Activated T-cell treated with anti-CD3 and anti-CD28 coated beads for 1 hour (primary cell): ENCODE results near the gene SLC22A23.

Source experiments
- DNase-seq: peaks from one replicate; pipeline ENCODE4 v3.0.0-alpha.2; 2020; ENCODE audit warnings: low read depth

The SLC22A23 gene

DNA sequence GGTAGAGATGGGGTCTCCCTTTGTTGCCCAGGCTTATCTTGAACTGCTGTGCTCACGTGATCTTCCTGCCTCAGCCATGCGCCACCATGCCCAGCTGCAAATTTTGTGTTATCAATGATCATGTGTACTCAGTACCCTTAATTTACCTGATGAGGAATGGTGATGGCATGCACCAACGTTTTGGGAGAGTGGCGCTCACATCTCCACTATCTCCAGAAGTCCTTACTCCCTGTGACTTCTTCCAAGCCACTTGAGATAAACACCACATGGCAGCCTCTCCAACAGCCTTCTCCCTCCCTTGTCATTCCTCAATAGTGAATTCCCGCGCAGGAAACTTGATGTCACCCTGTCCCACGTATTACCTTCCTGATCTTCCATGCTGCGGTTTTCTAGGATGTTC, 140.0 kb downstream of the SLC22A23 start:
- no peak for DNase-seq

DNA sequence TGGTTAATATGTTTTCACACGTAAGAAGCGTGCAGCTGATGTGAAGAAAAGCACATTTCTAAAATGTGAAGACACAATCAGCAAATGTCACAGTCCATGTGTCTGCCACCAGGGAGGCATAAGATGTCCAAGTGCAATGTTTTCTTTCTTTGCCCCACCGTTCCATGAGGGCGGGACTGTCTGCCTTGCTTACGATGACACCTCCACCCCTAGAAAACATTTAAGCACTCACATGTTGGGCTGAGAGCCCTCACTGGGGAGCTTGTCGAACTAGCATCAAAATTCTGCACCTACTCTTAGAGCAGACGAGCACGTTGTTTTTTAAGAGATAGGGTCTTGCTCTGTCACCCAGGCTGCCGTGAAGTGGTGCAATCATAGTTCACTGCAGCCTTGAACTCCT, 140.5 kb downstream of the SLC22A23 start:
- no peak for DNase-seq

DNA sequence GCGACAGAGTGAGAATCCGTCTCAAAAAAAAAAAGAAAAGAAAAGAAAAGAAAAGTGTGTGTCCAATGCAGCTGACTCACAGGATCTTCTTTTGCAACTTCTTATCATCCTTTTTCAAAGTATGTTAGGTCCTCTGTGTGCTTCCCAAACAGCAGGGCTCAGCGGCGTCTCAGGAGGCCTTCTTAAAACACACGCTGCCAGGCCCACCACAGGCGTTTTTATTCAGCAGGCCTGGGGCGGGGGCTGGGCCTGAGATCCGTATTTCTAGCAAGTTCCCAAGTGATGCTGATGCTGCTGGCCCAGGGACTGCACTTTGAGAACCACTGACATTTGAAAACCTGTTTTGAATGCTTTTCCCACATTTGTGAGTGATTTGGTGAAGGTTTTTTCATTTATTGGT, 141.0 kb downstream of the SLC22A23 start:
- no peak for DNase-seq

DNA sequence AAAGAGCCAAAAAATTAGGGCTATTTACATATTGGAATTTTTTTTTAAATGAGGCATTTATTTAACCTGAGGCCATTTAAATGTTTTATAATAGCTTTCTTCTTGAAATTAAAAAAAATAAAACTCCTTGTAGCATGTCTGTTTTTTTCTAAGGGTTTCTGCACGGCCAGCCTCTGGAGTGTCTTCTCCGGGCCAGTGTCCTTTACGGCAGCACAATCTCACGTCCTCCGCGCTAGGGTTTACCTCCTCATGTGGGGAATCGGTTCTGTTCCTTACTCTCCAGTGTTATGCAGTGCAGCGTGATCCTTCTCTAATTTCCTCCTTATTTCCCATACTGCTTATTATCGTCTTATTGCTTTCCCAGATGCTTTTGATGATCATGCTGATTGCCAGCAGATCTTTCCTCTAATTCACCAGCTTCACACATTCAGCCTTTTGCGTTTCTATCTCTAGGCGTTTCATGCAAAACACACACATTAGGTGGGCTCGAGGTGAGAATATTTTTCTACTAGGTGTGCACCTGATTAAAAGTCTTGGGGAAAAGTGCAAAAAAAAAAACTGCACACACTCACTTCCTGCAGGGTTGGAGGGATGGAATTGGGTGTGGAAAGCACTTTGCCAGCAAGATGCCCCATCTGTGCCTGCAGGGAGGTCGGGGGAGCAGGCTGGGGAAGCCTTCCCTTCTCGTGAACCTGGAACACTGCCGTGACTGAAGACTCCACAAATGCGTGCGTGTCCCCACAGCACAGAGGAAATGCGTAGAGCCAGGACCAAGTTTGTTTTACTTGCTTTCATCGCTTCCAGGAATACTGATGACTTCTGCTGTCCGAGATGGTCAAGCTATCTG, 142.0 kb downstream of the SLC22A23 start:
- DNase-seq: no peak

DNA sequence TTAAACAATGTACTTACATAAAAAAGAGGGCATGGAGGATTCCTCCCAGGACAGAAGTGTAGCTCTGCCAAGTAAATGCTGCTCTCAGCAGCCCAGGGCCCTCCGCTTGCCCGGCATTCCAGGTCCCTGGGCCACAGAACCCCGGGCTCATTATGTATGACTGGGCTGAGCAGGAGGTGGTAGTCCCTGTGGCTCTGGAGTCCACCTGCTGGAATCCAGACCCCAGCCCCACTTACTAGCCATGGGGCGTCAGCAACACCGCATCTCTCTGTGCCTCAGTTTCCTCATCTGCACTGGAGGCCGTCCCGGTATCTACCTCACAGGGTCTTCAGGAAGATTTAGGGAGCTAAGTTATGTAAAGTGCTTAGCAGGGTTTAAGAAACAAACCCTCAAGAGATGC, 142.7 kb downstream of the SLC22A23 start:
- no peak for DNase-seq

DNA sequence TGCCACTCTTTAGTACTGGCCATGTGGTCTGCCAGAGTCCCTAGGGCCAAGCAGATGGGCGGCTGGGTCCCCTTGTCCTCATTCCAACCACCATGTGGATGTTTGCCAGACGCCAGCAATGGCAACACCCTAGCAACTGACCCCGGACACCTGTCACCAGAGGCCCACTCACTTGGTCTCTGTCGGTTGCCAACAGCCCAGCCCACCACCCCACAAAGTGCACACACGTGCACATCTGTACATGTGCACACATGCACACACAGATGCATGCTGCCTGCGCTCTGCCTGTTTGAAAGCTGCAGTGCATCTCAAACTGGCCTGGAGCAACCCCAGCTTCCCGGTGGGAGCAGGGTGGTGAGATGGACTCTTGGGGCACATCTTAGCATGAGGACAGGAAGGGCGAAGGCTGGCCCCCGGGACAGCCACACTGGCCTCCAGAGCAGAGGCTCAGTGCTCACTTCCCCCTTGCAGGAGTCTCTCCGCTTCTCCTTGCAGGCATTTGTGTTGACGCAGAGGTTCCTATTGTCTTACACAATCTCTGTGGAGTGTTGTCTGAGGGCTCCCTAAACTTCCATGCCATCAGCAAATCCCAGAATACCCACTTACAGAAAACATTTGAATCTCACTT, 144.1 kb downstream of the SLC22A23 start:
- no peak for DNase-seq

DNA sequence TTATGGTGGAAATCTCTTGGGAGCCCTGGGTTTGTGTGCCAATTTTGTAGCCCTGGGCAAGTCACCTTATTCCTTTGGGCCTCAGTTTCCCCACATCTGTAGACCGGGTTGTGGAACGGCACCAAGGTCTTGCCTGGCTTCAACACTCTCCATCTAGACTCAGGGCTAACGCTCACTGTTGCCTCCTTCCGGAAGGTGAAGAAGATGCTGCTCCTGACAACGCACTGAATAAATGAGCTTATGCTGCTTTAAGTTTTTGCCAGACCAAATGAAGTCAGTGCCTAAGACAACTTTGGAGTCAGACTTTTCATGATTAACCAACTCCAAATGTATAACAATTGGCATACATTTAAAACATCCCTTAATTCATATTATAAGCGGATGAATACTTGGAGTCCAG, 145.0 kb downstream of the SLC22A23 start:
- DNase-seq: no peak

DNA sequence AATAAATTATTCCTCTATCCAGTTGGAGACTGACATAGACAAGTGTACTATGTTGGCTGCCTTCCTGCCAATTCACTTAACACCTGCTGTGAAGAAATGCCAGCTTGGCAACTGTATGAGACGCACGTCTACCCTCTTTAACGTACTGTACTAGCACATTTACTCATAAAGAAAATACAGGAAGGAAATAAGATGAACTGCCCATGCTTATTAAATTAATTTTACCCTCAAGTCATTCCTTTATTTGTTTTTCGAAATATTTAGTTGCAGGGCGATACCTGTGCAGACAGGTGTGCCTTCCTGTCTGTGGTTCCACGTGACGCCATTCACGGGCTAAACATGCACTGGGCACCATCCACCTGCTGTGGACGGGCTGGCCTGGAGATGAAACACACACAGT, 146.1 kb downstream of the SLC22A23 start:
- no peak for DNase-seq

DNA sequence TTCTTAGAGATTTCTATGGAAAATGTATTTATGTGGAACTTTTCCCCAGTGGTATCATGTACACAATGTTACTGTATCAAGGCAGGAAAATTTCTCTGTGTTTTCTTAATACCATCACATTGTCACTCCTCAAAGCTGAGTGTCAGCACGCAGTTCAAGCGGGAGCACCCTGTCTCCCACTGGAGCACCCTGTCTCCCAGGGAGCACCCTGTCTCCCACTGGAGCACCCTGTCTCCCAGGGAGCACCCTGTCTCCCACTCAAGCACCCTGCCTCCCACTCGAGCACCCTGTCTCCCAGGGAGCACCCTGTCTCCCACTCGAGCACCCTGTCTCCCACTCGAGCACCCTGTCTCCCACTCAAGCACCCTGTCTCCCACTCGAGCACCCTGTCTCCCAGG, 146.8 kb downstream of the SLC22A23 start:
- no peak for DNase-seq

DNA sequence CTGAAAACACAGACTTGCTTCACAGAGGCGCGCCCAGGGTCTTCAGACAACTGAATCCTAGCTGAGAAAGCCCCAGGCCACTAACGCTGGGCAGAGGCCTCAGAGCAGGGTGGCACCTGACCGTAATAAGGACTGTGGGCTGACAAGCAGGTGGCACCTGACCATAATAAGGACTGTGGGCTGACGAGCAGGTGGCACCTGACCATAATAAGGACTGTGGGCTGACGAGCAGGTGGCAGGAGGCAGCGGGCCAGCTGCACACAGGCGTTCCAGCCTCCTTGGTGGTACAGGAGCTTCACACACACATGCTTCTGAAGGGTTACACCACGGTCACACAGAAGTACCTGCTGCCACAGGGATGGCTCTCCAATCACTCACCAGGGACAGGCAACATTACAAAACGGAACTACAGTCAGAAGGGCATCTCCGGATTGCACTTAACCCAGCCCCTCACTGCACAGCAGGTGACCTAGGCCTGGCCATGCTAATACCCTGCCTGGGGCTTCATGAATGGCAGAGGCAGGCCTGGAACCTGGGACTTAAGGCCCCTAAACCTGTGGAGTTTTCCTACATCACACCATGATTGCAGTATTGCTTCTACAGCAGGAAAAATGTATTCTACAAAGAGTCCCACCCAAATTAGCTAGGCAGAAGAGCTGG, 147.3 kb downstream of the SLC22A23 start:
- DNase-seq: no peak

DNA sequence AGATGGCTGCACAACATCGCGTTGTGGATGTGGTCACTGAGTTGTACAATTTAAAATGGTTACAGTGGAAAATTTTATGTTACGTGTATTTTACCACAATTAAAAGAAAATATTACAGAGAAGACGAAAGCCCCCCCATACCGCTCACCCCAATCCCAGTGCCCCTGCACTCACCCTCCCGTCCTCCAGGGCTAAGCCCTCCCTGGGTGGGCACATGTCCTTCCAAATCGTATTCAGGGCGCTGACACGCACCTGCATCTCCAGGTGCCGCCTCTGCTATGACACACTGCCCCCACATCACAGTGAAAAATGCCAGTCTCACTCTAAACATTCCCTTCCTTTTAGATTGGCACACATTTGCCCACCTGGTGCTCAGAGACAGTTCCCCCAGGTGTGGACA, 148.7 kb downstream of the SLC22A23 start:
- no peak for DNase-seq

DNA sequence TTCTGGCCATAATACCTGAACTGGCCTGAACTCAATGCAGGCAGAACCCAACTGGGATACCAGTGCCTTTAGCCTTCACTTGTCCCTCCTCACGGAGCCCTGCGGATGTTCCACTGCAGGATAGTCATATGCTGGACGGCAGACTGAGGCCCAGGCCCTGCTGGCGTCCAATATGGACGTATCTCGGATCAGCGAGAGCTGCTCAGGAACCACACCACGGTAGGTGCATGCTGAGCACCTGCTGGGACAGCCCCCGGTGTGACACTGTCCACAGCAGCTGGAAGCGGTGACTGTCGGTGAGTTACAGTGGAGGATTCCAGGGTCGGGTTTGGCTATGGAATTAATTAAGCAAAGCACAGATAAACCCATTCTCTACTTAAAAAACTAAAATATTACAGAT, 149.4 kb downstream of the SLC22A23 start:
- DNase-seq: no peak

DNA sequence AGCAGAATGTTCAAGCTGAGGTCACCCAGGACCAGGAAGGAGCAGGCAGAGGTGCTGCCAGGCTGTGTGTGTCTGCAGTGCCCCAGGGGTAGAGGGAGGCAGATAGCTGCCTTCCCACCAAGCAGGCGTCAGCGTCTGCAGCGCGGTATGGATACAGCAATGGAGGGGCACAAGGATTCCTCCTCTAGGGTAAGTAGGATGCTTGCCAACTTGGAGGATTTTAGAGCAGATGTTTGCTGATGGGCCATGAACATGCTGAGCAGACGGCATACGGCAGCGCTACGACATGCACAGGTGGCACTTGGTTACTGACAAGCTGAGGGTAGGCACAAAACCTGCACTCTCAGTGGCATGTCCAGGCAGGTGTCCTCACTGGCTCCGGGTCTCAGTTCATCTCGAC, 150.0 kb downstream of the SLC22A23 start:
- no peak for DNase-seq

DNA sequence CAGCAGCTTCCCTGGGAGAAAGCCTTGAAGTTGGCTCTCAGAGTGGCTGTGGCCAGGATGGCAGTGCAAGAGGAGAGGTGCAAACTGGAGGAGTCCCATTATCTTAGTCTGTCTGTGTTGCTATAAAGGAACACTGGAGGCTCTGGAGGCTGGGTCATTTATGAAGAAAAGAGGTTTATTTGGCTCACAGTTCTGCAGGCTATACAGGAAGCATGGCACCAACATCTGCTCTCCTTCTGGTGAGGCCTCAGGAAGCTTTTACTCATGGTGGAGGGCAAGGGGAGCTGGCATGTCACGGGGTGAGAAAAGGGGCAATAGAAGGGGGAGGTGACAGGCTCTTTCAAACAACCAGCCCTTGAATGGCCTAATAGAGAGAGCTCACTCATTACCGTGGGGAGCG, 151.0 kb downstream of the SLC22A23 start:
- DNase-seq: no peak

DNA sequence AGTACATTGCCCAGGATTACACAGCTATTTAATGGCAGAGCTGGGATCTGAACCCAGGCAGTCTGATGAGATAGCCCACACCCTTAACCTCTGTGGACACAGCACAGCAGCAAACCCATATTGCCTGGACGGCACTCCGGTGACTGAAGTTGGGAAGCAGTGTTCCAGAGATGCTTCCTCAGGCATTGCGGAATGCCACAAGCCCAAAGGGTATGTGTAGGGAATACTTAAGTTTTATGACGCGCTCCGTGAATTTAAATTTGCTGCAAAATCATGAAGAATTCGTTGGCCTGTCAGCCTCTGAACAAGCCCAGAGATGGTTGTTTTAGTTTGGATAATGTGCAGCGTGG, 151.7 kb downstream of the SLC22A23 start:
- DNase-seq: no peak

DNA sequence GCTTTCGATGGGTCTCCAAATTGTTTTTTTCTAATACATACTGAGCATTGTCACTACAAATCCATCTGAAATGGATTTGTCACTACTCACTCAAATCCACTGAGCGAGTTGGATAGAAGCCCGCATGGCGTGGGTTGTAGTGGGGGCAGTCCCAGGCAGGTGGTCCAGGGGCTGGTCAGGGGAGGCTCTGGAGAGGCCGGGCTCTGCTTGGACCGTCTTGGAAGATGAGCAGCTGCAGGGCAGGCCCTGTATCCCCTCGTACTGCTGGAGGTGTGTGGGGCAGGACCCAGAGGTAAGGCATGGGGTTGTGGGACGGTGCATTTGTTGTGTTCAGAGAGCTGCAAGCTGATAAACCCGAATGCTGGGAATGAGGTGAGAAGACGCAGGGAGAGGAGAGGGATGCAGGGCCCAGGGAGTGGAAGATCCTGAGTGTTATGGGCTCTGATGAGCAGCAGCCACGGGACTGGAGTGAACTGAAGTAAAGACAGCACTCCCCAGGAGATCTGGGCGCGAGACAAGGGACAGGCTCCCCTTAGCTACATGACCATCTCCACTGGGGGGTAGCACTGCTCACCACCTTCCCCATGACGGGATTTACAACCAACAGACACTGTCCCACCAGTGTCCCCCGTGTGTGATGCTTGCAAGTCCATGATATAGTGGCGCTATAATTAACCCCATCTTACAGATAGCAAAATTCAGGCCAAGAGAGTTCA, 152.2 kb downstream of the SLC22A23 start:
- DNase-seq: no peak

DNA sequence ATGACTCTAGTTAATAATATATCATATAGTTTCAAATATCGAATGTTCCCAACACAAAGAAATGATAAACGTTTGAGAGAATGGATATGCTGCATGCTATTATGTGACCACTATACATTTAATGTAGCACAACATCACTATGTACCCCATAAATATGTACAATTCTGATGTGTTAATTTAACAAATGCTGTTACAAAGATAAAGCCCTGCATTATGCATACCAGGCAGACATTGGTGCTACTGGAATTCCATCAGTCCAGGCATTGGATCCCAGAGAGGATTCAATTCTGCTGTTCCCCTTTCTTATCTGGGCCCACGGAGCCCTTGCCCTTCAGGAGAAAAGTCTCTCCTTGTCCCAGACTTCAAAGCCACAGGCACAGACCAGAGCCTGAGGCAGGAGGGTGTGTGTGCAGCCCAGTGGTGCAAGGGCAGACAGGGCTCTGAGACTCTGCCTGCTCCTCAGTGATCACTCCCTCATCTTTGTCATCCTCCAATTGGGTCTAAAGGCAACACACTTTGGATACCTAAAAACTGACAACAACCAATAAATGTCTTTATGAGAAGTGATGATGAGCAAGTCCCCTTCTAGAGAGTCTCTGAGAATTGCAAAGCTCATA, 152.9 kb downstream of the SLC22A23 start:
- DNase-seq: no peak

DNA sequence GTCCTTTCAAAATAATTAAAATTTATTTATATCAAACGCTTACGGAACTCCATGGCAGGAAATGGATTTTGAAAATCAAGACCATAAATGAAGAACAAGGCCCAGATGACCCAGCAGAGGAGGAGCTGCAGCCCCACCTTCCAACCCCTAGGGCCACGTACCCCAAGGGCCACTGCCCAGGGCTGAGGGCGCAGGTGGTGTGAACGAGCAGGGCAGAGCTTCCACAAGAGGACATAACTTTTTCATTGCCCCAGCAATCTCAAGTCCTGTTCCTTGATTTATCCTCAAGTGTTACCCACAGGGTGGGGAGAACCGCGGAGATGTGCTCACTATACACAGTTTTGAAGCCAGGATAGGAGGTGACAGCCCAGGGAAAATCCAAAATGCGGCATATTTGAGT, 155.3 kb downstream of the SLC22A23 start:
- DNase-seq: no peak

DNA sequence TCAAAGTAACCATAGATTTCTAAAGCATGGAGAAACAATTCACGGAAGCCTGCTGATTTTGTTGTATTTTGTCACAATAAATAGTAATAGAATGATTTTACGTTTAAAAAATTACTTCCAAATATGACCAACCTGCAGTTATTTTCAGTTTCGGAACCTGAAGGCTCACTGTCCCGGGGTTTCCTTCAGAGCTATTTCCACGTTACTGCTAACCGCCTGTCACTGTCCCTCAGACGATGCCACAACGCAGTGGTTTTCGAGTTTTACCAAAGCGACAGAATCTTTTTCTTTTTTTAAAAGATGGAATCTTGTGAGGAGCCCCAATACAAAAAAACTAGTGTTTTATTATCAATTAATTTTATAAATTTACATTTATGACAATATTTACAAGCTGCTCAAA, 157.6 kb downstream of the SLC22A23 start:
- no peak for DNase-seq

DNA sequence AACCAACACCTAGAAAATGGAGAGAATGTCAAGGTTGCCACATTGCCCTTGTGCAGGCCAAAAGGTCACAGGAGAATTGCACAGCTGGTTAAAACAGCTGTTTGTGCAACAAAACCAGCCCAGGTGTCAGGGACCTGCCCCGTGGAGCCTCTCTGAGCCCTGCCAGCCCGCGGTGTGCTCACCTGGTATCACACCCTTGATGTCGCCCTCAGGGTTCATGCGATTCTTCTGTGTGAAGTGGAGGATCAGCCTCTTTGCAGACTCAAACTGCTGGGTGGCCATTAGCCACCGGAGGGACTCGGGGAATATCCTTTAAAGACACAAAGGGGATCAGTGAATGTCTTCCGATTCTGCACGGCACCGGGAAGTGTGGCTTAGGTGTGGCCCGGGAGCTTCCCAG, 158.9 kb downstream of the SLC22A23 start:
- no peak for DNase-seq

DNA sequence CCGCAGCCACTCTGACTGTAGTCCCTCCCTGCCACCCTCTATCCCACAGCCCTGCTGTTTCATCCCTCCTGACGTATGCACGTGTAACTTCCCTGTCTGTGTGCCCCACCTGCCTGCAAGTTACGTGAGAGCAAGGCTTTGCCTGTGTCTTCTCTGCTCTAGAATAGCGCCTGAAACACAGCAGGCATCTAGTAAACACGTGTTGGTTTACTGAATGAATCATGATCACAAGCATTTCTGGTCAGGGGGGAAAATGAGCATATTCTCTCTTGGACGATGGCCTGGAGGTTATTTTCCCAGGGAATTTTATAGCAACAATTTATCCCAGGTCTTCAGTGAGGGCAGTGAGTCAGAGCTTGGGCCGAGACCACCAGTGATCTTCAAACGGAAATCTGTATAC, 159.8 kb downstream of the SLC22A23 start:
- DNase-seq: no peak

DNA sequence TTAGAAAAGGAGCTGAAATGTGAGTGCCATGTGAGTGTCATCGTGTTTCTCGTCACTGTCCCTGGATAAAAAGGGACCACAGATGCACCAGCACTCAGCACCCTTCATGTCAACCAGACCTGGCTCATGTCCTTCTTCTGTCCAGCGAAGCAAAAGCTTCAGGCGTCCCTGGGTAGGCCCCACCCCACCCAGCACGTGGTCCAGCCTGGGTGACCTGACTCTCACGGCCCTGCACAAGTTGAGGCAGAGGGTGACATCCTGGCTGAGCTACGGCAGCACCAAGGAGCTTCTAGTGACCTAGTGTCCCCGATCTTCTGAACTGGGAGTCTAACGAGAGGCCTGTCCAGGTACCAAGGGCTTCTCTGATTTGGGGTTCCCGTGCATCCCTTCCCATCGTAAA, 160.3 kb downstream of the SLC22A23 start:
- no peak for DNase-seq
